ENCODE measurements around the gene TSPAN5.
"Not testable (repeated sequence)": the region's sequence is repeated elsewhere in the genome, so short reads cannot be mapped to it uniquely, and the experiment has no call there.

TSPAN5 gene

DNA sequence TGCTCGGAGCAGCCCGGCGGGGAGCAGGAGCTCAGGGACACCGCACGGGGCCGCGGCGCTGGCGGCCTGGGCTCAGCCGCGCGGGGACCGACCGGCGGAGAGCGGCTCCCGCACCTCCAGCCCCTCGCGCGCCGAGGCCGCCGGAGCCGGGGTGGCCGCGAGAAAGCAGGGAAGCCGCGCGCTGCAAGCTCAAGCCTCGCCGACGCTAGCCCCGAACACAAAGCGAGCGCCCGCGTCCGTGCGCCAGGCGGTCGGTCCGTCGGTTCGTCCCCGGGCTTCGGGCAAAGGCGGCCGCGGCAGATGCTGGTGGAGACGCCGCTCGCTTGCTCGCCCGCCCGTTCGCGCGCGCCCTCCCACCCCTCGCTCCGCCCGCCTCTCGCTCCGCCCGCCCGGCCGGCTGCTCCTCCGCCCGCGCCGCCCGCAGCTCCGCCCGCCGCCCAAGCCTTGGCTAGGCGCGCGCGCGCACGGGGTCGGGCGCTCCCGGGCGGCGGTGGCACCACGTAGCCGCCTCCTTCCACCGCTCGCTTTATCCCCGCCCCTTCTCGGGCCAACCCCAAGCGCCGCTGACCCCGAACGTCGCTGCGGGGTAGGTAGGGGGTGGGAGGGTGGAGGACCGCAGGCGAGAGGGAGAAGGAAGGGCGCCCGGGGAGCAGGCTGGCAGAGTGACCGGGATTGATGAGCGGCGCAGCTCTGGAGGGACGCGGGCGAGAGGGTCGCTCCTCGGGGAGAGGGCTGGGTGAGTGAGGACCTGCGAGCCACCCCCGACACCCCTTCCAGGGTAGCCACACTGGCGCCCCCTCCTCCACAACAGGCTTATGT is at the start of gene TSPAN5:
TSPAN5 (minus strand) TSS at position 325 of the 819 bp plus-strand sequence.
- DNase-seq, result peak; percentile 82

DNA sequence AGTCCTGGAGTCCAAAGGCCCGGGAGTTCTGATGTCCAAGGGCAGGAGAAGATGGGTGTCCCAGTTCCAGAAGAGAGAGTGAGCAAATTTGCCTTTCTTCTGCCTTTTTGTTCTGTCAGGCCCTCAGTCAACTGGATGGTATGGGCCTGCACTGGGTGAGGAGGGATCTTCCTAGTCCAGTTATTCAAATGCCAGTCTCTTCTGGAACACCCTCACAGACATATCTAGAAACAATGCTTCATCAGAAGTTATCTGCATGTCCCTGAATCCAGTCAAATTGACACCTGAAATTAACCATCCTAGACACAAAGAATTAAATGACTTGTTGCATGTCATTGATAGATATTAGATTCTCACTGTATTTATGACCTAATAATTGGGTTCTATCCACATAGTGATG is 48.5 kb upstream of the TSPAN5 start:
- DNase-seq, result no peak

DNA sequence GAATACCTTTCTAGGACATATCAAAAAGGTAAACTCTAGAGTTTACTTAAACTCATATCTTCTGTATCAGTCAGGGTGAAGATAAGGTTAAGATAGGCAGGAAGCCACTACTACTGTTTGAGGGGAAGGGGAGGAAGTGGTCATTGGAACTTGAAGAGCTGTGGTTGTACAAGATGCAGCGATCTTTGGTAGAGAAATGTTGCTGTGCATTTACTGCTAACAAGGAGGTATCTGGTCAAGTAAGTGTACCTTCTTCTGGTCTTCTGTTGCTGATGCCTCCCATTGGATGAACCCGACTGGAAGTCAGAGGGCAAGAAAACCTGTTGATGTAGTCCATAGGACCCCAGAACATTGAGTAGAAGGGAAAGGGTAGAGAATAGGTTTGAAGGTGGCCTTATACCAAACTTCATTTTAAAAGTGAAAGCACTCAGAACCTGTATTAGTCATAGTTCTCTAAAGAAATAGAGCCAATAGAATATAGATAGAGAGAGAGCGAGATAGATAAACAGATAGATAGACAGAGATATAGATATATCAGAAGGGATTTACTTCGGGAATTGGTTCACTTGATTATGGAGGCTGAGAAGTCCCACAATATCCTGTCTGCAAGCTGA is 47.9 kb upstream of the TSPAN5 start:
- DNase-seq, result no peak

DNA sequence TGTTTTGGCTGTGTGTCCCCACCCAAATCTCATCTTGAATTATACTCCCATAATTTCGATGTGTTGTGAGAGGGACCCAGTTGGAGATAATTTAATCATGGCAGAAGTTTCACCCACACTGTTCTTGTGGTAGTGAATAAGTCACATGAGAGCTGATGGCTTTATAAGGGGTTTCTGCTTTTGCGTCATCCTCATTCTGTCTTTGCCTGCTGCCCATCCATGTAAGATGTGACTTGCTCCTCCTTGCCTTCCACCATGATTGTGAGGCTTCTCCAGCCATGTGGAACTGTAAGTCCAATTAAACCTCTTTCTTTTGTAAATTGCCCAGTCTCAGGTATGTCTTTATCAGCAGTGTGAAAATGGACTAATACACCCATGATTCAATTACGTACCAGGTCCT is 47.2 kb upstream of the TSPAN5 start:
- DNase-seq, result not testable (repeated sequence)

DNA sequence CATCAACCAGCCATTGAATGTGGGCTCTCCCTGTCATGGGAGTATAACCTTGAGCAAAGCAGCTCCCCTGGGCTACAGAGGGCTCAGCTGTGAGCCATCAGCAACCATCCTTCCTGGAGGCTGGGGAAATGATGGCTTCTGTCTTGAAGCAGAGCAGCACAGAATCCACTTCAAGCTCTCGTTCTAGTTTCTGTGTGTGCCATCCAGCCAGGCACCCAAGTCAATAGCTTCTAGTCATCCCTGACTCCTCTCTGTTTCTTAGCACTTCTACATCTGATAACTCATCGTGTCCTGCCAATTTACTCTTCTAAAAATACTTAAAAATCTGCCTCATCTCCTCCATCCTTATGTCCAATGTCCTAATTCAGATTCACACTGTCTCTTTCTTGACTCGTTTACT is 42.2 kb upstream of the TSPAN5 start:
- DNase-seq, result no peak

DNA sequence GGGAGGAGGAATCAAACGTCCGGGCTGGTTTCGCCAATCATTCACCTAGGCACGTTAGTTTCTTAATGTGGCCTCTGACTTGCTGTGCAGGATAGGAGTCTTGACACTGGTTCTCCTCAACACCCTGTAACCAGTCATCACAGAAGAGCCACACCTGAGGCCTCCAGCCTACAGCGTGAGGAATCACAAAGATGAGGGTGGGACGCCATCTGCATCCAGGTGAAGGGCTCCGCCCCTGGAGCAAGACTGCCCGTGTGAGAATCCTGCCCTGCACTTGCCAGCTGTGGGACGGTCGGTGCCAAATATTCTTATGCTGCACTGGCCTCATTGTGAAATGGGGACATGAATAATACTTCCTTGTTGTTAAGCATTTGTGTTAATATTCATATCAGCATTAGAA is 35.7 kb upstream of the TSPAN5 start:
- DNase-seq, result no peak

DNA sequence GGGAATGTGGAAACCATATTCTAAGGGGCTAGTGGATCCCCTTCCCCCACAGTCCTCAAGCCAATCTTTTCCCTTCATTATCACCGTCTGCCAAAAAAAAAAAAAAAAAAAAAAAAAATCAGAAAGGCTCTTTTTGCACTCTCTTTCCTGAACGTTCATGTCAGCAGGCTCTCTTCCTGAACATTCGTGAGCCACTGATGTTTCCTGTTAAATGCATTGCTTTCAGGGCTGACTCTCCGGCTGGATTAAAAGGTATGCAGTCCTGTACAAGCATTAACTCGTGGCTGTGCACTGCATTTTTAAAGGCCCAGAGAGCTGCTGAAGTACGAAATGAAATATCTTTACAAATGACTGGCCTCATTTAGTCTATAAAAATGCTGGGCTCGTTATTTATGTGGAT is 34.0 kb upstream of the TSPAN5 start:
- no peak for DNase-seq

DNA sequence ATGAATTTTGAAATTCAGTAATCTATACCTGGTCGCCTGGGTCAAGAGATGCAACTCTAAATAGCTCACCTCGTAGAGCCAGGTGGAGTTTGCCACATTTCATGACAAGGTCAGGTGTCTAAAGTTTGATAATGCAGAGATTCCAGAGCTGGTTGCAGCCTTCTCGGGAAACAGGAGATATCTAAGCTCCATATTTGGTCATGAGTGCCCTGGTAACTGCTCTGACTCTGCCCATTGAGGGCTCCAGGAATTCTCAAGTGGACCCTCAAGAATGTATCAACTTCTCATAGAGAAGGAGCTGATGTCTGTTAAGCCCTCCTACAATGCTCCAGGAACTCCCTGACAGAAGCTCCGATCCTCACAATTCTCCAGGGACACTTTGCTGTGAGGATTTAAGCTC is 33.2 kb upstream of the TSPAN5 start:
- no peak for DNase-seq

DNA sequence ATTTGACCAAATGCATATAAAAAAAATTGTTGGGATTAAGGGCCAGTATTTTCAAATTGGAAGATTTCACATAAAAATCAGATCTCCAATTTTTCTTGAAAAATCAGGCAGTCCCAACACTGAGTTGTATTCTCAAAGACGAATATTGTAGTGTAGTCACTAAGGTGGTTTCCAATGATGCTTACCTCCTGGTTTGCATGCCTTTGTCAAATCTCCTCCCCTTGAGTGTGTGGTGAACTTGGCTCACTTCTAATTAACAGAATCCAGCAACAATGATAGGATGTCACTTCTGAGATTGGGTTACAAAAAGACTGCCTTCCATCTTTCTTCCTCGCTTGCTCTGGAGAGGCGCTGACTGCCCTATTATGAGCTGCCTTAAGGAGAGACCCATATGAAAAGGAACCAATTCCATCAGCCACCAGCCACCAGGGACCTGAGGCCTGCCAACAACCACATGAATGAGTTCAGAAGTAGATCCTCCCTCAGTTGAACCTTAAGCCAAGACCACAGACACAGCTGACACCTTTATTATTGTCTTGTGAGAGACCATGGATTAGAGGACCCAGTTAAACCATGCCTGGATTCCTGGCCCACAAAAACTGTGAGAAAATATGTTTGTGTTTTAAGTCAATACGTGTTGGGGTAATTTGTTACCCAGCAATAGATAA is 31.2 kb upstream of the TSPAN5 start:
- DNase-seq, result no peak

DNA sequence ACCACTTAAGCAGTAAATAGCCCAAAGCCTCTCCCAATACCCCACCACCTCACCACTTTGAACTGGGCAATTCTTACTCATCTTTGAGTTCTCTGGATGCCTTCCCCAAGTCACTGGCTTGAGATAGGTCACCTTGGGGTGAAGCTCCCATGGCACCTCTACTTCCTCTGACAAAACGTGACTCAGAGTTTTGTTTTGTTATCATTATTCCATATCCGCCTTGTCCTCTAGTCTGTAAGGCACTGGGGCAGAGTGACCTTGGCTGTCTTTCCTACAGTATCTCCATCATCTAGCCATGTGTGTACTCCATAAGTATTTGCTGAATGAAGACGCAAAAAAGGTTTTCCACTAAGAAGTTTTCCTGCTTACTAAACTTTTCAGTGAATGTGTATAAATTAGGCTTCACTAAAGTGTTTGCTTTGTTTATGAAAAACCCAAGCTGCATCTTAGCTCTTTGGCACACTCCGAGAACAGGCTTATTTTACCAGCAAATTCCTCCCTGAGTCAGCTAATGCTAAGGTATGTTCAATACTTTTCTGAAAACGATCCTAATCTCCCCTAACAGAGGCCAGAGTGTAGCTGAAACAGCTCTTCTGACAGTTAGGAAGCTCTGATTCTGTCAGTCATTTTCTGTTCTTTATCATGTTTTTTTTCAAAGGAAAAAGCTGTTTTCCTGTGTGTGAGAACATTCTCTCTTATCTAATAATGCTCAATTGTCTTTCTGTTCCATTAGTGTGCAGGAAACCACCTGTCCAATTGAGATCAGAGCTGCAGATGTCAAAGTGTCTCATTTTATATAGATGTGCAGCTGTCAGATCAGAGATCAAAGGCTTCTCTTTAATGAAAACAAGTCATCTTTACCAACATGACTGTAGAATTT is 30.2 kb upstream of the TSPAN5 start:
- DNase-seq, result no peak

DNA sequence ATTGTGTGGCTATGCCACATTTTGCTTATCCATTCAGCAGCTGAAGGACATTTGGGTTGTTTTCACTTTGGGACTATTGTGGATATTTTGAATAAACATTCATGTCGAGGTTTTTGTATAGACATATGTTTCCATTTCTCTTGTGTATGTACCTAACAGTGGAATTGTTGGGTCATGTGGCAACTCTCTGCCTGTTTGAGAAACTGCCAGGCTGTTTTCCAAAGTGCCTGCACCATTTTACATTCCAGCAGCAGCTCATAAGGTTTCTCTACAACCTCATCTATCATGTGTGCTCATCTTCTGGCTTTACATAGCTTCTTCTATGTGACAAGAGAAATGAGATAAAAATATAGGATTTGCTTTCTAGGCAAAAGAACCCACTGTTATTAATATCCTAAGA is 29.5 kb upstream of the TSPAN5 start:
- DNase-seq, result no peak

DNA sequence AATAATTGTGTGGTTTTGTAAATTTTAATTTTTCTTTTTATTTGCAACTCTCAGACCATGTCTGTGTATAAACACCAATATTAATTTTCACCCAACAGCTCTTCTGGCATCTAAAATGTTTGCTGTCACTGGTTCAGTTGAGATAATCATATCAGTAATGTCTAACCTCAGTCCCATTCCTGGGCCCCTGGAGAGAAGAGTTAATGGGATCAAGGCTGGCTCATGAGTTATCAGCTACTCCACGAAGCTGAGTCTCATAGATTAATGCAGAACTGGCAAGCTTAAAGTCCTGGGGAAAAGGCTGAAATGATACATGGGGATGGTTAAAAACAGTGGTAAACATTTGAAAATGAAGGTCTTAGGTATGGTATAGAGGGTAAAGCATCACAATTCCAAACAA is 28.4 kb upstream of the TSPAN5 start:
- DNase-seq, result no peak

DNA sequence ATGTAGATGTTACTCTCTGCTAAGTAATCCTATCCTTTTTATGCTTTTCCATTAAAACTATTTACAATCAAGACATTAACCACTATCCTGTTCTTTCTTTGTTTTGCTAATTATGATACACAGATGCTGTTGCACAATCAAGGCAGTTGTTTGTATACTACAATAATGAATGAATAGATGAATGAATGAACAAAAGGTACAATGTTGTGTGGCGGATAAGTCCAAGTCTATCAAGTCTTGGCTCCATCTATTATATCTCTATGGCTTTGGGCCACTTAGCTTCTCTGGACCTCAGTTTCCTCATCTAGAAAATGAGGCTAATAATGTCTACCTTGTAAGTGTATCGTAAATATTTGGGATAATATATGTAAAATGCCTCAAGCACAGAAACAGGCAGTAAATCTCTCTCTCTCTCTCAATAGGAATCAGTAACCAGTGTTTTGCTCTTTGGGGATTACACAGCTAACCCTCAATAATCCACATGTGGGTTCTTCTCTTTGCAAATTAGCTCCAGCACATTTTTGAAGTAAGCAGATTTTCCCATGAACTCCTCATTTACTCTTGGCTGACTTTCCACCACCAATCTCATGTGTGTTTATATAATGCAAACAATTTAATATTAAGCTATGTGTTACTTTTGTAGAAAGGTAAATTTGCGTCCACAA is 27.8 kb upstream of the TSPAN5 start:
- DNase-seq, result no peak

DNA sequence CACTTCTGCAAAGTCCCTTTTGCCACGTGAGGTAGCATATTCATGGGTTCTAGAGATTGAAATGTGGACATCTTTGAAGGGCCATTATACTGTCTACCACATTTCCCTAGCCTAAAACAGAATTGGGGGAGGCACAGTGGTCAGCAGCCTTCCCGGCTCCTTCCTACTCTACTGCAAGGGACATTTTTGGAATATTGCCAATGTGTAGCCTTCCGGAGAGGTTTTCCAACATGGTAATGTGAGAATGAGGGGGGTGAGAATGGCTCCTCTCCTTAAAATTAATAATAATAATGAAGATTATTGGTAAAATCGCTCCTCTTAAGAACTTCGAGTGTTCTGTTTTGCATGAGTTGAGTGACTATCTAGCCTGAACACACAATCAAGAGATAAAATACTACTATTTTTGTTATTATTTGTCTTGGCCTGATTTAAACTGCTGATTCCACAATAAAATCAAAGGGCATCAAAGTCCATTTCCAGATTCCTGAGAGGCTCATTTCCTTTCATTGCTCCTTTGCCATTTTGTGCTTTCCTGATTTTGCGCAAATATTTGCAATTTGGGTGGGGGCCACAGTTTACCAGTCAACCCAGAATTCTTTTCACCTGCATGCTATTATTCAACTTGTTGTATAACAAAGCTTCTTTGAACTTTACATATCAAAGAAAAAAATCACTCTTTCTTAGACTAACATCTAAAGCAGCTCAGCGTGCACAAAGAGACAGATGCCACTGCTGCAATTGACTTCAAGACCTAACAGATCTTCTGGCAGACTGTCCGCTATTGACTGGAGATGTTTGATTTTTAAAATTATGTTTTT is 27.0 kb upstream of the TSPAN5 start:
- DNase-seq, result no peak

DNA sequence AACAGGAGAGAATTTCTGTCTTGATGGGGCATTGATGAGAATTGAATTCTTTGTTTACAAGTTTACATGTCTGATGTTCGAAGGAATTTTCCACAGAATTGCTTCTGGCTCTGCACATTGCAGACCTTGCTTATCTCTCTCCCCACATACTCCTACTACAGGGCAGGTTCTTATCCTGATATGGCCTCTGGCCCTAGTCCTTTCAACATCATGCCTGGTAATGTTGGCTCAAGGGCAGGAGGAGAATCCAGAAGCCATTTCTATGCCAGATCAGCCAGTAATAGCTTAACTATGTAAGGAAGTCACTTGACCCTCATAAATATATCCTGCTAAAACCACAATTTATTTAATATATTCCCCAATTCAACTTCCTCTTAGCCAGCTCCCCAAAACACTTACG is 24.3 kb upstream of the TSPAN5 start:
- no peak for DNase-seq

DNA sequence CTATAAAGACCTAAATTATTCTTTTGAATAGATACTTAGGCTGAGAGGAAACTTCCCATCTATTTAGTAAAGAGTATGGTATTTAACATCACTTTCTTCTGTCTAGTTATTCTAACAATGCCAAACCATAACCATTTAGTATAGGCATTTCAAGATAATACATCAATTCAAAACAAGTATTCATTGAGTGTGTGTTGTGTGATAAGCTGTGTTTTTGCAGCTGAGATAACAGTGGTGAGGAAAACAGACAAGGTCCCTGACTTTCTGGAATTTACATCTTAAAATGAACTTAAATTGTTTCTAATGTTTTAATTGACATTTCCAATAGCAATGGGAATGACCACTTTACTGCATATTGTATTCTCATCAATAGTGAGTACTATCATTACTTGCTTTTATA is 22.4 kb upstream of the TSPAN5 start:
- no peak for DNase-seq

DNA sequence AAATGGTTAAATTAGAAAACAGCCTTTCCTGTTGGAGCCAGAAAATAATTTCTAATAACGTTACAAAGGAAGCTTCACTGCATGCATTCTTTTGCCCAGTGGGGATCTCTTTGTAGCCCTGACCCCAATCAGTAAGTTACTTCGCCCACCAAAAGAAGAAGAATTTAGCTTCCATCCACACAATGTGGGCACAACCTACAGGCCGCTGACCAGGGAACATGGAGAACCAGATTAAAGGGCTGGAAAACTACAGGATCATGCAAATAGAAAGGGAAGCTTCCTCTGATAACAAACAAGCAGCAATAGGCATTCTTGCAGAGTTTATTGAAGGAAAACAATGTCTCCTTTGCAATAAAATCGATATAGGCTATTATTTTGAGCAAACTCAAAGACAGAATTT is 21.3 kb upstream of the TSPAN5 start:
- no peak for DNase-seq

DNA sequence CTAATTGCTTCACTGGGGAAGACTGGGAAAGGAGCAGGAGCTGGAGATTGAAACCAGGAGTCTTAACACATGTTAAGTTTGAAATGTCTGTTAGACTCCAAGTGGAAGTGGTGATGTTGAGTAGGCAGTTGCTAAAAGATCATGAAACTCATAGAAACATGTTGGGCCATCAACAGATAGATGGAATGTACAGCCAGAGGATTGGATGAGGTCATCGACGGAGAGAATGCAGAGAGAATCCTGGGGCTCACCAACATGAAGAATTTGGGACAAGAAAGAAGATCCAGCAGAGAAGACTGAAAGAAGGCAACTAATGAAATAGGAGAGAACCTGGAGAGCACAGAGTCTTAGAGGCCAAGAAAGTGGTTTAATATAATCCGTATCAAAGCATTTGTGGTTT is 19.4 kb upstream of the TSPAN5 start:
- DNase-seq, result no peak

DNA sequence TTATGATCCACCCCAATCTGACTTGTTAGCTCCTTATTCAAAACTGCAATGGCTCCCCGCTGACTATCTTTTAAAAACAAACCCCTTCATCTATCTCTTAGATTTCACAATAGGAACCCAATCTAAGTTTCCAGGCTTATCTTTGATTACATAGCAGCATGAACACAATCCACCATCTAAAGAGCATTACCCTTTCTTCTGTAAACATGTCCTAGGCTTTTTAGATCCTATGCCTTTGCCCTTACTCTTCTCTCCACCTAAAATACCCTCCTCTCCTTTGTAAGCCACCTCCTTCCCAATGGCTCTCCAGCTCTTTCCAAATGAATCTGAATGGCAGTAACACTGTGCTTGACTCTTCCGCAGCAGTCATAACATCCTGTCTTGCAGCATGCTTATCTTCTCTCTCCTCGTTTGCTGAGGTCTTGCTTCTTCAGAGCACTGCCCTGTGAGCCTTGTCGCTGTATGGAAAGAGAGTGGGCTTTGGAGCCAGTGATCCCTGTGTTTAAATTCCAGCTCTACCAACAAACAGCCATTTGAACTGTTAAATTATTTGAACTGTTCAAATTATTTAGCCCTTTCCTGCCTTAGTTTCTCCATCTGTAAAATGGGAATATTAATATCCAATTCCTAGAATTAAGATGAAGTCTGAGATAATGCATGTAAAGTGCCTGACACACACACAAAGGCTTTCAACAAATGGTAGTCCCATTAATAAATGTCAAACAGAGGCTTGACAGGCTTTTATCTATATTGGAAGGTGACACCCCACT is 16.2 kb upstream of the TSPAN5 start:
- DNase-seq, result no peak

DNA sequence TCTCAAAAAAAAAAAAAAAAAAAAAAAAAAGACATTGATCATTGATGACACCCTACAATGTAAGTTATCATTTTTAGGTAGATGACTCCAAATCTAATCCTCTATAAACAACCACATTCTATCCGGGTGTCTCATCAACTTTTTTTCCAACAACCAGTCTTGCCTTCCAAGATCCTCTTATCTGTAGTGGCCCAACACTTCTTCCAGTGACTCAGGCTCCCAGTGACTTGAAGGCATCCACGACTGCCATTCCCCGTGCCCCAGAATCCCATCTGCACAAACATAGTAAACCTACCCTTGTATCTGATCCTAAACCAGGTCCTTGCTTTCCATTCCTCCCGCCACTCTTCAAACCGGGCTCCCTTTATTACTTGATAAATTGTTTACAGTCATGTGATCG is 15.6 kb upstream of the TSPAN5 start:
- DNase-seq, result no peak

DNA sequence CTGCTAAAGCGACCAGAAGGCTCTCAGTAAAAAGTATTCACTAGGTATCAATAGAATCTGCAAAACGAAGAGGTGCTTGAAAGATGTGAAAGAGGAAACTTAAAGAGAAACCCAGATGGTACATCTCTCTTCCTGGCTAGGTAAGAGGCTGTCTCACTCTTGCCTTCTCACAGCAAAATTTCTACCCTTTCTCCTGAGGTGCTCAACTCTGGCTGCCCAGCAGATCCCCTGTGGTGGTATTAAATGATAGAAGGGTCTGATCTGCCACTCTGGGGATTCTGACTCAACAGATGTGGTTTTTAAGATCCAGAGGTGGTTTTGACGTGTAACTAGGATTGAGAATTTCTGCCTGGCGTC is 14.9 kb upstream of the TSPAN5 start:
- DNase-seq, result no peak

Measured in stimulated activated naive CD4-positive, alpha-beta T cell treated with Interleukin-2 at 50 U/mL for 16 hours (primary cell).